ENCODE measurements around the gene CPNE4. TPM values are rescaled to one million over a fixed set of nuclear protein-coding genes. Genes with fewer than 3 reads are reported as not detected.

Gene CPNE4
- total RNA-seq, 1 donor from 2014 or later, result not detected

DNA sequence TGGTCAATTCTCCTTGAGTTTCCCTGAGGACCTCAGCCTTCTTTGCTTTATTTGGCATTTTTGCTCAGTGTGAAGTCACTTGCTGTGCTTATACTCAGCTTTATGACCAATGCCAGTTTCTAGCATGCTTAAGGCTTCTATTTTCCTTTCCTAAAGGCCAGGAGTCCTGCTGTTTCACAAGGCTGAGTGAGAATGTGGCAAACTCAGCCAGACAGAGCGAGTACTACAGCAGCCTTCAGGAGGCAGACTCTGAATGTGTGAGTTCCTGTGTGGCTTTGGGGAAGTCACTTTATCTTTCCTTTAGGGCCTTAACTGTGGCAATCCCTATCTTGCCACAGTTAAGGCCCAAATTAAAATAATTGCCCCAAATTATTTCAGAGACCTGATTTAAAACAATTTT, 318.8 kb downstream of the CPNE4 start:
- no peaks in the 10 kb centered on the region for H3K36me3 Mint-ChIP-seq (ENCODE audit: unreplicated experiment)
- no peak overlapping the region for H3K4me3 Mint-ChIP-seq (ENCODE audit: unreplicated experiment)
- H3K4me1 Mint-ChIP-seq (ENCODE audit: unreplicated experiment), result no peaks in the 10 kb centered on the region
- no peaks in the 10 kb centered on the region for H3K9me3 Mint-ChIP-seq (ENCODE audit: unreplicated experiment)
- no peaks in the 10 kb centered on the region for H3K27me3 Mint-ChIP-seq (ENCODE audit: unreplicated experiment)
- no peak for DNase-seq (ENCODE audit: extremely low spot score, unreplicated experiment)
- TF ChIP-seq, protein P1, sequence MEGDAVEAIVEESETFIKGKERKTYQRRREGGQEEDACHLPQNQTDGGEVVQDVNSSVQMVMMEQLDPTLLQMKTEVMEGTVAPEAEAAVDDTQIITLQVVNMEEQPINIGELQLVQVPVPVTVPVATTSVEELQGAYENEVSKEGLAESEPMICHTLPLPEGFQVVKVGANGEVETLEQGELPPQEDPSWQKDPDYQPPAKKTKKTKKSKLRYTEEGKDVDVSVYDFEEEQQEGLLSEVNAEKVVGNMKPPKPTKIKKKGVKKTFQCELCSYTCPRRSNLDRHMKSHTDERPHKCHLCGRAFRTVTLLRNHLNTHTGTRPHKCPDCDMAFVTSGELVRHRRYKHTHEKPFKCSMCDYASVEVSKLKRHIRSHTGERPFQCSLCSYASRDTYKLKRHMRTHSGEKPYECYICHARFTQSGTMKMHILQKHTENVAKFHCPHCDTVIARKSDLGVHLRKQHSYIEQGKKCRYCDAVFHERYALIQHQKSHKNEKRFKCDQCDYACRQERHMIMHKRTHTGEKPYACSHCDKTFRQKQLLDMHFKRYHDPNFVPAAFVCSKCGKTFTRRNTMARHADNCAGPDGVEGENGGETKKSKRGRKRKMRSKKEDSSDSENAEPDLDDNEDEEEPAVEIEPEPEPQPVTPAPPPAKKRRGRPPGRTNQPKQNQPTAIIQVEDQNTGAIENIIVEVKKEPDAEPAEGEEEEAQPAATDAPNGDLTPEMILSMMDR (IDR thresholded peaks at IDR 0.05), result no peak
- H3K27ac Mint-ChIP-seq (ENCODE audit: unreplicated experiment), result no peak overlapping the region

DNA sequence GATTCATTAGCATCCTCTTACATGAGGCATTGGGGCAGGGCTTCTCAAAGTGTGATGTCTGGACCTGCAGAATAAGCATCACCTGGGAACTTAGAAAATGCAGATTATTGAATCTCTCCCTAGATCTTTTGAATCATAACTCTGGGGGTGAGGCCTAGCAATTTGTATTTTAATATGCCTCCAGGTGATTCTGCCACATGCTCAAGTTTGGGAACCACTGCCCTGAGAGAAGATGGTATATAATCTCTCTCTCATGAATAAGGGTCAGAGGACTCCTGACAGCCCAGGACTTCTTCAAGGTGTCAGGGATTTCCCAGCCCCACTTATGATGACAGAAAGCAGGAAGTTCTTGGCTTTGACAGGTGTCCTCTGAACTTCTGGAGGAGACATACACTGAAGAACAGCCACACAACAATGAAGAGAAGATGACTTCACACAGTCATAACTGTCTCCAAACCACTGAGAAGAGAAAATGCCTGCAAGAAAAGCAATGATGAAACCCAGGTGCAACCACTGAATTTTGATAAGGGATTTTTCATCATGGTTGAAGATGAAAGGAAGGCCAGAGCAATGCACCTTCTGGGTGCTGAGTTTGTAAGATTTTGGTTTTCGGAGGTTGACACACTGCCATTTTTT, 320.1 kb downstream of the CPNE4 start:
- Mint-ChIP-seq H3K4me1 (ENCODE audit: unreplicated experiment) (no peaks in the 10 kb centered on the region), H3K27ac (ENCODE audit: unreplicated experiment) (no peak overlapping the region), H3K4me3 (ENCODE audit: unreplicated experiment) (no peak overlapping the region), H3K27me3 (ENCODE audit: unreplicated experiment) (no peaks in the 10 kb centered on the region), H3K36me3 (ENCODE audit: unreplicated experiment) (no peaks in the 10 kb centered on the region), H3K9me3 (ENCODE audit: unreplicated experiment) (no peaks in the 10 kb centered on the region)
- DNase-seq (ENCODE audit: extremely low spot score, unreplicated experiment), result no peak
- TF ChIP-seq, protein P1 (IDR thresholded peaks at IDR 0.05), result no peak

DNA sequence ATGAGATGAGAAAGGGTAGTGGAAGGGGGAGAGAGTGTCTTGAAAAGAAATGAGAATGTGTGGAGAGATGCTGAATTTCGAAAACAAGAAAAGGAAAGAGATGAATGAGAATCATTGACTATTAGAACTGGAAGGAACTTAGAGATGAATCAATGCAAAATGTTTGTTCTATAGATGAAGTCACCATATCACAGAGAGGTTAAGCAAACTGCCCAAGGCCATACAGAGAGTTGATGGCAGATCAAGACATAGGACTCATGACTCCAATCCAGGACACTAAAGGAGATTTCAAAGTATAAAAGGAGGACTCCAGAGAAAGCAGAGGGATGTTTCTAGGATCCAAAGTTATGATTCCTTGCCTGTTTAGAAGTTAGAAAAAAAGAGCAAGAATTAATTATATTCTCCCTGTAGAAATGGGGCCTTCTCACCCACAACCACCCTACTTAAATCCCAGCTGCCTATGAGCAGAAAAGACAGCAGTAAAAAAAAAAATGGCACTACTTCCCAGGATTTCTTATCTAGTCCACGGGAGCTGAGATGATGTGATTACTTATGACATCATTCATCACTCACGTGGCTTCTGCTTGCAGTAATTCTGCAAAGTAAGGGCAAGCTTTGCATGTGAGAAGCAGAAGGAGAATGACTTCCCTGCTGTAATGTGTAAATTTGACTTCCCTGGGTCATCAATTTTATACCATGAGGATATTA, 321.2 kb downstream of the CPNE4 start:
- Mint-ChIP-seq H3K27me3 (ENCODE audit: unreplicated experiment) (no peaks in the 10 kb centered on the region), H3K4me3 (ENCODE audit: unreplicated experiment) (no peak overlapping the region), H3K36me3 (ENCODE audit: unreplicated experiment) (no peaks in the 10 kb centered on the region), H3K4me1 (ENCODE audit: unreplicated experiment) (no peaks in the 10 kb centered on the region), H3K27ac (ENCODE audit: unreplicated experiment) (no peak overlapping the region), H3K9me3 (ENCODE audit: unreplicated experiment) (no peaks in the 10 kb centered on the region)
- DNase-seq (ENCODE audit: extremely low spot score, unreplicated experiment), result no peak
- TF ChIP-seq, protein P1 (IDR thresholded peaks at IDR 0.05), result no peak

DNA sequence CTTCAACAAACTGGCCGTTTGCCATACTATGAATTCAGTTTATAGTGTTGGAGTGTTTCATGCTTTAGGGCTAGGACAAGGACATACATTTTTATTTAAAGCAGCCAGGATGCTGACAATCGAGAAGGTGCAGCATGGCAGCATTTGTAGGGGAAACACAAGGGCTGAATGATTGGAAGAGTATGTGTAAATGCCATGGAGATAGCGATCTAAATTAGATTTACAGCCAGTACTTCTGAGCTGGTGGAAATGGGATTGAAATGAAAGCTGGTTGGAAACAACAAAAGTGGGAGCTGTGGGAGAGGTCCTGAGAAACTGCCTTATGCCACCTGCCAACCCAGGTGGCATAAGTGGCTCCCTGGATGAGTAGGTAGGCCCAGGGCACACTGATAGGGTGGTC, 322.2 kb downstream of the CPNE4 start:
- Mint-ChIP-seq H3K27me3 (ENCODE audit: unreplicated experiment) (no peaks in the 10 kb centered on the region), H3K4me3 (ENCODE audit: unreplicated experiment) (no peak overlapping the region), H3K9me3 (ENCODE audit: unreplicated experiment) (no peaks in the 10 kb centered on the region), H3K4me1 (ENCODE audit: unreplicated experiment) (no peaks in the 10 kb centered on the region), H3K27ac (ENCODE audit: unreplicated experiment) (no peak overlapping the region), H3K36me3 (ENCODE audit: unreplicated experiment) (no peaks in the 10 kb centered on the region)
- no peak for DNase-seq (ENCODE audit: extremely low spot score, unreplicated experiment)
- TF ChIP-seq, protein P1 (IDR thresholded peaks at IDR 0.05), result no peak

DNA sequence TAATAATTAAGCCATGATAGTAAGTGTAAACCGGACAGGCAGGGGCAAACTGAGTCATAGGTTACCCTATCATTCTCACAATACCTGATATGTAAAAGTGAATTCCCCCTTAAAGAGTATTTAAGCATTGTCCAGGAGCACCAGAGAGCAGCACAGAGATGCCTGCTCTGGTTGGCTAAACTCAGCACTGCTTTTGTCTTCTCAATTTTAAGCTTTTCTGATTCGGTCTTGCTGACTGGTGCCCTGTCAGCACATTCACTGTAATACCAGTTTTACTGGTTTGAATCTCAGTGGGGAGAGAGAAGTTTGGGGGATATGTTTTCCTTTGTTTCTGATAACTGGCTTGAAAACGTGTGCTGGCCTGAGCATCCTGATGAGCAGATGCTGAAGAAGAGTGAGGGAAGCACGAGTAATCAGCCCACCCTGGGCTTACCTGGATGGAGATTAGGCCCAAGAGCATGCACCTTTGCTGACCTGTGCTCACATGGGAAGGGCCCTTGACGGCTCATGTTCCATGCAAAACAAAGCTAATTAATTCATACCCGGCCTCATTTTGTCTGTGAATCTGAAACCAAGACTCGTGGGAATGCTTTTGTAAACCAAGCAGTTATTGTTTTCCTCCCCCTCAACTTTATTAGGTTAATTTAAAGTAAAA, 323.6 kb downstream of the CPNE4 start:
- no peaks in the 10 kb centered on the region for H3K27me3 Mint-ChIP-seq (ENCODE audit: unreplicated experiment)
- no peaks in the 10 kb centered on the region for H3K9me3 Mint-ChIP-seq (ENCODE audit: unreplicated experiment)
- TF ChIP-seq, protein P1 (IDR thresholded peaks at IDR 0.05), result no peak
- no peak overlapping the region for H3K27ac Mint-ChIP-seq (ENCODE audit: unreplicated experiment)
- H3K4me1 Mint-ChIP-seq (ENCODE audit: unreplicated experiment), result no peaks in the 10 kb centered on the region
- no peaks in the 10 kb centered on the region for H3K36me3 Mint-ChIP-seq (ENCODE audit: unreplicated experiment)
- H3K4me3 Mint-ChIP-seq (ENCODE audit: unreplicated experiment), result no peak overlapping the region
- no peak for DNase-seq (ENCODE audit: extremely low spot score, unreplicated experiment)

All from osteocyte (in vitro differentiated cells).